Nephron (organoid): ENCODE results near the gene PDGFB.

ENCODE experiments used
- H3K27ac Mint-ChIP-seq, 3 experiments: 2 replicates each; pipeline ENCODE4 v1.8.0; 2020; ENCODE audit warnings: mixed read lengths in 3 of 3, mild to moderate bottlenecking in 2 of 3, moderate library complexity in 1 of 3
- H3K27me3 Mint-ChIP-seq: 2 replicates; pipeline ENCODE4 v1.8.0; 2021; ENCODE audit warnings: low read depth, mild to moderate bottlenecking, moderate library complexity, mixed read lengths
- H3K36me3 Mint-ChIP-seq: 2 replicates; pipeline ENCODE4 v1.8.0; 2020; ENCODE audit warnings: low read depth, mixed read lengths
- H3K4me1 Mint-ChIP-seq: 2 replicates; pipeline ENCODE4 v1.8.0; 2020; ENCODE audit warnings: mixed read lengths
- H3K4me3 Mint-ChIP-seq, 3 experiments: 2 replicates each; pipeline ENCODE4 v1.8.0; 2020; ENCODE audit warnings: mild to moderate bottlenecking in 3 of 3, mixed read lengths in 3 of 3, moderate library complexity in 2 of 3
- H3K9me3 Mint-ChIP-seq: 2 replicates; pipeline ENCODE4 v1.8.0; 2020; ENCODE audit warnings: mixed read lengths
- TF ChIP-seq, protein P1 (sequence below), 3 experiments: fragments of 200-600 bp; sonication (generic); IDR thresholded peaks; one replicate each; pipeline ENCODE4 v1.5.0; 2021; ENCODE audit warnings: antibody characterized with exemption in 3 of 3; ENCODE audit not compliant: unreplicated experiment in 3 of 3

Gene PDGFB

DNA sequence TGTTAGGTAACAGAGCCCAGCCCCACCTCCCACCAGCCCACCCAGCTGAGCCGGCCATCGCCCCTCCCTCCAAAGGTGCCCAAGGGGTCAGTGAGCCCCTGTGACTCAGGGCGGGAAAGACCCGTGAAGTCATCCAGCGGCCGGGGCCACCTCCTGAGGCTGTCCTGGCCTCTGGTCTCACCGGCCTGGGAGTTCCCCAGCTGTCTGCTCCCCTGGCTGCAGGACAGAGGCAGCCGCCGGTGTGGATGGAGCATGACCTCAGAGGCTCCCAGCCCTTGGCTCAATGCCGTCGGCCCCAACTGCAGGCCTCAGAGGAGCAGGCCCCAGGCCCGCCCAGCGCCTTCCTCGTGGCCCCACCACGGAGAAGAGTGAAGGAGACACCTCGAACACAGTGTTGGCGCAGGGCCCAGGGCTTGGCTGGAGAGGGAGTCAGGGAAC is 46.0 kb upstream of the PDGFB start:
- peaks cover 15% of the 10 kb centered on the region for H3K27me3 Mint-ChIP-seq
- H3K27ac Mint-ChIP-seq: peak overlapping the region; percentile 95 to 98 (median 96)
- no peaks in the 10 kb centered on the region for H3K36me3 Mint-ChIP-seq
- H3K4me1 Mint-ChIP-seq: peaks cover 43% of the 10 kb centered on the region
- H3K4me3 Mint-ChIP-seq: no peak overlapping the region
- TF ChIP-seq, protein P1, sequence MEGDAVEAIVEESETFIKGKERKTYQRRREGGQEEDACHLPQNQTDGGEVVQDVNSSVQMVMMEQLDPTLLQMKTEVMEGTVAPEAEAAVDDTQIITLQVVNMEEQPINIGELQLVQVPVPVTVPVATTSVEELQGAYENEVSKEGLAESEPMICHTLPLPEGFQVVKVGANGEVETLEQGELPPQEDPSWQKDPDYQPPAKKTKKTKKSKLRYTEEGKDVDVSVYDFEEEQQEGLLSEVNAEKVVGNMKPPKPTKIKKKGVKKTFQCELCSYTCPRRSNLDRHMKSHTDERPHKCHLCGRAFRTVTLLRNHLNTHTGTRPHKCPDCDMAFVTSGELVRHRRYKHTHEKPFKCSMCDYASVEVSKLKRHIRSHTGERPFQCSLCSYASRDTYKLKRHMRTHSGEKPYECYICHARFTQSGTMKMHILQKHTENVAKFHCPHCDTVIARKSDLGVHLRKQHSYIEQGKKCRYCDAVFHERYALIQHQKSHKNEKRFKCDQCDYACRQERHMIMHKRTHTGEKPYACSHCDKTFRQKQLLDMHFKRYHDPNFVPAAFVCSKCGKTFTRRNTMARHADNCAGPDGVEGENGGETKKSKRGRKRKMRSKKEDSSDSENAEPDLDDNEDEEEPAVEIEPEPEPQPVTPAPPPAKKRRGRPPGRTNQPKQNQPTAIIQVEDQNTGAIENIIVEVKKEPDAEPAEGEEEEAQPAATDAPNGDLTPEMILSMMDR (IDR thresholded peaks at IDR 0.05; ENCODE audit: unreplicated experiment in 3 of 3): no peak
- peaks cover 4% of the 10 kb centered on the region for H3K9me3 Mint-ChIP-seq

DNA sequence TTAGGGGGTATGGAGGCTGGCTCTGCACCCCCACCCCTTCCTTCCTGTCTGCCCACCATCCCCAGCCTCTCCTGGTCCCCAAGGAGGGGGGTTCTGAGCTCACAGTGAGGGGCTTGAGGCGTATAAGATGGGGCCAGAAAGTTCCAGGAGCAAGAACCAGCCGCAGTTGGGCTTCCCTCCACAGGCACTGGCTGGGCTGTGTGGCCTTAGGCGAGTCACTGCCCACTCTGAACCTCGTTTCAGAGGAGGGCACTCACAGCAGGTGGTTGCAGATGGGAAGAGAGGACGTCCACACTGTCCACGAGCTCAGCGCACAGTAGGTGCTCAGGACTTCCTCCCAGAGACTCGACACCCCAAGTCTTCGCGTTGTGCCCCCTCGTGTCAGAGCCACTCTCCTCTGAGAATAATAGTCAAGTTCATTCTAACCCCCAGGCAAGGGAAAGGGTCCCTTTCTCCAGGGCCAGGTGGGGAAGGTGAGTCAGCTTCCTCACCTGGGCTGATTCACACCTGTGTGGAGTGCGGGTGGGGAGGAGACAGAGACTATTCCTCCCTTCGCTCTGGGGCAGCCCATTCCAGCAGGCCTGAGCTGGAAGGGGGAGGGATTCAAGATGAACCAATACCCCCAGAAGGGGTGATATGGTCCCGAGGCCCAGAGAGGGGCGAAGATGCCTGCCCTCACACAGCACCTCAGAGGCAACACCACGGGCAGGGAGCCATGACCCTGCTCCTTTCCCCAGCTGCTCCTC is 45.4 kb upstream of the PDGFB start:
- peaks cover 40% of the 10 kb centered on the region for H3K4me1 Mint-ChIP-seq
- H3K27ac Mint-ChIP-seq: peak overlapping the region; percentile 87 to 96 (median 91)
- peaks cover 6% of the 10 kb centered on the region for H3K9me3 Mint-ChIP-seq
- TF ChIP-seq, protein P1 (IDR thresholded peaks at IDR 0.05; ENCODE audit: unreplicated experiment in 3 of 3): no peak
- H3K4me3 Mint-ChIP-seq: no peak overlapping the region
- H3K27me3 Mint-ChIP-seq: peaks cover 15% of the 10 kb centered on the region
- no peaks in the 10 kb centered on the region for H3K36me3 Mint-ChIP-seq

DNA sequence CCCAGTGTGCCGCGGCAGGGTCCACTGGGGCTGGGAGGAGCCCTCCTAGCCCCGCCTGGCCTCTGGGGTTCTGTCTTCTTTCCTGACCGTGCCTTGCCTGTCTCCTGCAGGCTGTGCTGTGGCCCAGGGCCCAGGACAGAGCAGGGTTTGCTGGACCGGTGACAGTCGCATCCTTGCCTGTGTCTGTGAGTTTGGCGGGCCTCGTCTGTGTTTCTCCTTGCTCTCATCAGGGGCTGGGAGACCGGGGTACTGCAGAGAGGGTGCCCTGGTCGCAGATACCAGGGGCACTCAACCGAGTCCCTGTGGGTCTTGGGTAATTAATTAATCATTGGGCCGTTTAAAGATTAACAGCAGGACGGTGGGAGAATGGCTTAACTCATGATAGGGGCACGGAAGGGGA is 44.8 kb upstream of the PDGFB start:
- peak overlapping the region; percentile 87 to 96 (median 91) for H3K27ac Mint-ChIP-seq
- peaks cover 8% of the 10 kb centered on the region for H3K9me3 Mint-ChIP-seq
- no peak overlapping the region for H3K4me3 Mint-ChIP-seq
- TF ChIP-seq, protein P1 (IDR thresholded peaks at IDR 0.05; ENCODE audit: unreplicated experiment in 3 of 3): no peak
- no peaks in the 10 kb centered on the region for H3K36me3 Mint-ChIP-seq
- peaks cover 40% of the 10 kb centered on the region for H3K4me1 Mint-ChIP-seq
- peaks cover 15% of the 10 kb centered on the region for H3K27me3 Mint-ChIP-seq

DNA sequence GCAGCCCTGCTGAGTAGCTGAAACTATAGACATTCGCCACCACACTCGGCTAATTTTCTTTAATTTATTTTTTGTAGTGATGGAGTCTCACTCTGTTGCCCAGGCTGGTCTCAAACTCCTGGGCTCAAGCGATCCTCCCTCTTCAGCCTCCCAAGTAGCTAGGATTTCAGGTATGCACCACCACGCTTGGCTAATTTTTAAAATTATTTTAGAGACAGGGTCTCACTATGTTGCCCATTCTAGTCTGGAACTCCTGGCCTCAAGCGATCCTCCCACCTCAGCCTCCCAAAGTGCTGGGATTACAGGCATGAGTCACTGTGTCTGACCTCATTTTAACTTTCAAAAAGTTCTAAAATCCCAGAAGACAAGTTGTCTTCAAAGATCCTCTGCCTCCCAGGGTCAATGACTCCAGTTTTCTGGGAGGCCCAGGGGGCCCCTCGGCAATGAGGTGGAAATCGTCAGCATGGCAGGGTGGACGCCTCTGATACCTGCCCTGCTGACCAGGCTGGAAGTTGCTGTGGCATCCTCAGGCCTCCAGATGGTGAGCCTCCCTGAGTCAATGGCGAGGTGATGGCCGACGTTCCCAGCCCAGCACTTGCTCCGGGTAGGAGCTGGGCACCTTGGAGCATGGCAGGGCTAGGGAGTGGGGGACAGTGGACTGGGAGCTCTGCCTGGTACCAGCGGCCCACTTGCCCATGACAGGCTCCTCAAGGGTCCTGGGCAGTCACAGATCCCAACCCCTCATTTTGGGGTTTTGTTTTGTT is 43.5 kb upstream of the PDGFB start:
- Mint-ChIP-seq H3K4me3 (no peak overlapping the region), H3K27ac (no peak overlapping the region), H3K9me3 (peaks cover 8% of the 10 kb centered on the region), H3K4me1 (peaks cover 35% of the 10 kb centered on the region), H3K36me3 (no peaks in the 10 kb centered on the region), H3K27me3 (peaks cover 12% of the 10 kb centered on the region)
- TF ChIP-seq, protein P1 (IDR thresholded peaks at IDR 0.05; ENCODE audit: unreplicated experiment in 3 of 3): no peak

DNA sequence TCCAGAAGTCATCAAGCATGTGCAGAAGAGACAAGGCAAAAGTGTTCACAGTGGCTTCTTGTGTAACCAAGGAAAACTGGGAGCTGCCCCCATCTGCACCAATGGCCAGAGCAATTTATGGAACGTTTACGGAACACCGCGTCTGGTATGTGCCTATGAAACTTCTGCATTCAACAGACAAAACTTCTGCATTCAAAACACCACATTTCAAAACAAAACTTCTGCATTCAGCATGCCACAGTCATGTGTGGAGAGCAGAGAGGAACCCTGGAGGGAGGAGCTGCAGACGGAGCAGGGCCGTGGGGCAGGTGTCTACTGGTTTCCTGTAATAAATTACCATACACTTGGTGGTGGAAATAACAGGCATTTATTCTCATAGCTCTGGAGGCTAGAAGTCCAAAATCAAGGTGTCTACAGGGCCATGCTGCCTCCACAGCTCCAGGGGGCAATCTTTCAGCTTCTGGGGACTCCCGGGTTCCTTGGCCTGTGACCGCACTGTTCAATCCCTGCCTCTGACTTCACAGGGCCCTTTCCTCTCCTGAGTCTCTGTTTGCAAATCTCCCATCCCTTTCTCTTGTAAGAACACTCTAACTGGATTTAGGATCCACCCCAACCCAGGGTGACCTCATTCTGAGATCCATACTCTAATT is 42.4 kb upstream of the PDGFB start:
- TF ChIP-seq, protein P1 (IDR thresholded peaks at IDR 0.05; ENCODE audit: unreplicated experiment in 3 of 3): no peak
- no peaks in the 10 kb centered on the region for H3K36me3 Mint-ChIP-seq
- peaks cover 5% of the 10 kb centered on the region for H3K27me3 Mint-ChIP-seq
- peaks cover 26% of the 10 kb centered on the region for H3K4me1 Mint-ChIP-seq
- H3K4me3 Mint-ChIP-seq: peak overlapping the region in 1 of 3 experiments; percentile 27
- H3K27ac Mint-ChIP-seq: peak overlapping the region; percentile 77 to 91 (median 84)
- H3K9me3 Mint-ChIP-seq: peaks cover 8% of the 10 kb centered on the region
